Fibroblast of pulmonary artery (primary cell): ENCODE data around the gene LRP1B.

ENCODE experiments used
- DNase-seq: peaks from one replicate; pipeline ENCODE4 v3.0.0-alpha.2; 2010; ENCODE audit warnings: low read depth
- H3K4me3 ChIP-seq: replicated peaks from 2 replicates; pipeline ENCODE4 v1.5.1; 2011; ENCODE audit warnings: low read depth, mild to moderate bottlenecking, control low read depth, low read length, moderate library complexity
- TF ChIP-seq, protein P1 (sequence below): IDR thresholded peaks from 2 replicates; pipeline ENCODE4 v1.5.1; 2011; ENCODE audit warnings: mild to moderate bottlenecking, control low read depth, low read length, inconsistent platforms; ENCODE audit errors: missing control alignments

LRP1B gene

DNA sequence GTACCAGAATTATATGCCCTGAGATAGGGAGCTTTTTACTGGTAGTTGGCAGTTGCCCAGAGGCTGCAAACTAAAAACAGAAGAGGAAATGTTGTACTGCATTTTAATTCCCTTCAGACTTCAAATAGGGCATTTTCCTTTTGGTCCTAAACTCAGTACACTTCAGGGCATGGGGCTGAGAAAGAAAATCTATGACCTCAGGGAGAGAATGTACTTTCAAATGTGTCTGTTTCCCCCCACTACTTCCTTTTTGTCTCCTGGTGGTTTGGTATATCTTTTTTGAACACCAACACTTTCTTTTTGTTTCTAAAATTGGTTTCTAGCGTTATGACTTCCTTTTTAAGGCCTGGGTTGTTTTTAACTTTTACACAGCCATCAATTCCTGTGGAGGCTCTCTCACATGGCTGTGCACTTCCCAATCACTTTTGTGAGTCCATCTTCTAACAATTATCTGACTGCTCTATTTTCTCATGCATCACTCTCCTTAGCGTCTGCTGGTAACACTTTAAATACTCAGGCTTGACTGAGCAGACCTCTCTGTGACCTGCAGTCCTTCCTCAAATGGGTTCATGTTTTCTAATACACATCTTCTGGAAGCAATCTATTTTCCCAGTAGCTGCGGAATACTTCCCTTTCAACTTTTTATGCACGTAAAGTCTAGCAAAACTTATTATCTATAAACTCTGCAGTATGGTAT lies 596.0 kb downstream of the LRP1B start:
- DNase-seq, result no peak
- TF ChIP-seq, protein P1, sequence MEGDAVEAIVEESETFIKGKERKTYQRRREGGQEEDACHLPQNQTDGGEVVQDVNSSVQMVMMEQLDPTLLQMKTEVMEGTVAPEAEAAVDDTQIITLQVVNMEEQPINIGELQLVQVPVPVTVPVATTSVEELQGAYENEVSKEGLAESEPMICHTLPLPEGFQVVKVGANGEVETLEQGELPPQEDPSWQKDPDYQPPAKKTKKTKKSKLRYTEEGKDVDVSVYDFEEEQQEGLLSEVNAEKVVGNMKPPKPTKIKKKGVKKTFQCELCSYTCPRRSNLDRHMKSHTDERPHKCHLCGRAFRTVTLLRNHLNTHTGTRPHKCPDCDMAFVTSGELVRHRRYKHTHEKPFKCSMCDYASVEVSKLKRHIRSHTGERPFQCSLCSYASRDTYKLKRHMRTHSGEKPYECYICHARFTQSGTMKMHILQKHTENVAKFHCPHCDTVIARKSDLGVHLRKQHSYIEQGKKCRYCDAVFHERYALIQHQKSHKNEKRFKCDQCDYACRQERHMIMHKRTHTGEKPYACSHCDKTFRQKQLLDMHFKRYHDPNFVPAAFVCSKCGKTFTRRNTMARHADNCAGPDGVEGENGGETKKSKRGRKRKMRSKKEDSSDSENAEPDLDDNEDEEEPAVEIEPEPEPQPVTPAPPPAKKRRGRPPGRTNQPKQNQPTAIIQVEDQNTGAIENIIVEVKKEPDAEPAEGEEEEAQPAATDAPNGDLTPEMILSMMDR, result no peak

DNA sequence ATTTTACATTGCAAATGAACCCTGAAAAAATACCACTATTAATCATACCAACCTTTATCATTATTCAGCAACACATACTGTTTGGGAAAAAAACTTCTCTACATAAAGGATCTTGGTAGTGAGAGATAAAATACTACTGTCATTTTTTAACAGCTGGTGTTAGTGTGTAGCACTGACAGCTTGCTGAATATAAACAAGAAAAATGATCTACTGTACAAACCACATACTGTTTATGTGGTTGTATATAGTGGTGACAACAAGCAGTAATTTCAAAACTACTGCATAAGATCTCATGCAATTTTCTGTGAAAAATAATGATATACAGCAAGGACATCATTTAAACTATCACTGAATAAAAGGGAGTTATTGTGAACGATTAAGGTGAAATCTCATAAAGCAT lies 601.2 kb downstream of the LRP1B start:
- TF ChIP-seq, protein P1, result no peak

More for the DNA sequence above, 596.0 kb downstream of the LRP1B start:
- no peak overlapping the region for H3K4me3 ChIP-seq

DNA sequence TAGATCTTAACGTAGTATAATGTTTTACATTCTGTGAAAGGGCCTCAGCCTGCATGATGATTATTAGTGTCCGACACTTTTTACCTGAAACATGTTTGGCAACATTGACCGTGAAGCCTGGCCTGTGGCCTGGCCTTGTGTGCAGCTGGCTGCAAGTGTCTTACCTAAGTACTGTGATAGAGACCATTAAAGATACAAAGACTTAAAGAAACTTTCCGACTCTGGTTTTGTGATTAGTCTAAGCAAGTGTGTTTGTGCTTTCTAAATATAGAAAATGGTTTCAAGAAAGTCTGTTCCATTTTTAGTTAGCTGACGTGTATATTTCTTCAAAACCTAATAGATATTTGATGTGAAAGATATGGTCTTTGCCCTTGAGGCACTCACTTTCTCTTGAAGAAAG lies 601.8 kb downstream of the LRP1B start:
- DNase-seq, result no peak
- TF ChIP-seq, protein P1, result no peak
- no peak overlapping the region for H3K4me3 ChIP-seq

More for the DNA sequence above, 601.2 kb downstream of the LRP1B start:
- DNase-seq, result no peak
- no peak overlapping the region for H3K4me3 ChIP-seq

DNA sequence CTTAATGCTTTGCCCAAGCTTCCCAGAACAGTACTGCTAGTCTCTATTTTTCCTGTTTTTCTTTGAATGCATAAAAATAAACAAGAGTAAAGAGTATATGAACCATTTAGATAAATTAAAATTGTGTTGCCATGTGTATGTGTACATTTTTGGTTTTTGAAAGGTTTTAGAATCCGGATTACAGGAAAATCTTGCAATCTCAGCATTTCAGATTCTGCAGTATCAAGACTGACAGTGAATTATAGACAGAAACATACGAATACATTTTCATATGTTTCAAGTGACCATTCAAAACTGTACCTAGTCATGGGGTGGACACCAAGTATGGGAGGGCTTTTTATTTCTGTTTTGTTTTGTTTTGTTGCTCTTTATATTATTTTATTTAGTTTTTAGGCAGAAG lies 604.1 kb downstream of the LRP1B start:
- no peak for DNase-seq
- TF ChIP-seq, protein P1, result no peak
- H3K4me3 ChIP-seq, result no peak overlapping the region

DNA sequence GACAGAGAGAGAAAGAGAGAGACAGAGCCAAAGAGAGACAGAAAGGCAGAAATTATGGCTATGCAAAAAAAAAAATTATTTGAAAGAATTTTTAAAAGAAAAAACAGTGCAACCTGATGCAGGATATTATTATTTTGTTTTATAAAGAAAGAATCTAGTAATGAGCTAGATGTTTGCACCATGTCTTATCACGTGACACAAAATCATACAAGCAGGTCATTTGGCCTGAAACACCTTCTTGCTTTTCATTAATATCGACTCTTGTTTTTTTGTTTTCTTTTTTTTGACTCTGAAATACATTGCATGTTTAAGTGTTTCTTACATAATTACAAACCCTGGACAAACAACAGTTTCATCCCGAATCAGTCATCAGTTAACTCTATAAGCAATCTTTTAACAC lies 606.0 kb downstream of the LRP1B start:
- TF ChIP-seq, protein P1, result no peak

DNA sequence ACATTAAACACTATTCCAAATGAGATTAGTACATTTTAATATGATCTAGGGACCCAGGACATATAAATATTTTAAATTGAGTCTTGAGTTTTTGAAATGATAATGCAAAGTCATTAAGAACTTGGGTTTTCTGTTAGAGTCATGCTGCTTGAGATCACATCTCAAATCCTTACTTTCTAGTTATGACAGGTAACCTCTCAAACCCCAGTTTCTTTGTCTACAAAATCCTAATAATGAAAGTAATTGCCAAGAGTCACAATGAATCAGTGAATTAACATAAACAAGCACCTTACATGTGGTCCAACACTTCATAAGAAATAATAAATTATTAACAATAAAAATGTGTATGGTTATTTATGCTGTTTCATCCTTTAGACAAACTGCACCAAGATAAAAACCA lies 607.6 kb downstream of the LRP1B start:
- no peak overlapping the region for H3K4me3 ChIP-seq
- TF ChIP-seq, protein P1, result no peak
- no peak for DNase-seq

More for the DNA sequence above, 606.0 kb downstream of the LRP1B start:
- no peak for DNase-seq
- H3K4me3 ChIP-seq, result no peak overlapping the region

DNA sequence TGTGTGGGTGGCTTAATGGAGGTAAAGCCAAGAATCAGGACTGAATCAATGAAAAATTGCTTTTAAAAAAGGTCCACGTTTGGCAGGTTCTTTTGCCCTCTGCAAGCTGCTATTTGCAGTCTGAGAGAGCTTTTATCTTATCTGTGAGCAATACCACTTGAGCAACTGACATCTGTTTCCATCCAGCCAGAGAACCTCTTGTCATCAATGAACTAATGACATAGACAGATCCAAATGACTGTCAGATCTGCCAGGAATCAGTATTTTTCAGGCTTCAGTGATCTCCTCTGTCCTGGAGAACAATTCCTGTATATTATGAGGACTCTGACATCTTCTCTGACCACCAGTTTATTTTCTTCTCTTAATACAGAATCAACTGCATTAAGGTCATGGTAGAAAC lies 608.1 kb downstream of the LRP1B start:
- DNase-seq, result no peak
- TF ChIP-seq, protein P1, result no peak
- no peak overlapping the region for H3K4me3 ChIP-seq
